H1 (cell line): ENCODE results near the gene RBMS1. TPM values are rescaled to one million over a fixed set of nuclear protein-coding genes. Genes with fewer than 3 reads are reported as not detected.

ENCODE experiments used
- CTCF ChIA-PET: fragments of 300-600 bp; sonication (Branson Sonifier 250); formaldehyde crosslinking; loops from one replicate; lab custom pipeline; 2021; ENCODE audit not compliant: partially characterized antibody; lab: Charles Lee
- POLR2A ChIA-PET: fragments of 300-600 bp; sonication (Branson Sonifier 250); formaldehyde crosslinking; loops from one replicate; lab custom pipeline; 2021; ENCODE audit warnings: inconsistent platforms; ENCODE audit not compliant: partially characterized antibody; lab: Charles Lee
- DNase-seq, 2 experiments: peaks; one replicate each; pipeline versions ENCODE4 v3.0.0 to v3.0.0-alpha.2; 2010 to 2022; ENCODE audit warnings: low spot score in 2 of 2, low read depth in 1 of 2, mixed read lengths in 1 of 2
- FAIRE-seq: peaks from 2 replicates; lab custom pipeline; 2011; peaks lifted over from hg19 to GRCh38; lab: Jason Lieb, UNC
- H2AFZ ChIP-seq: 2 replicates; pipeline ENCODE4 v1.8.1; 2012; ENCODE audit warnings: low read length, inconsistent platforms
- H2AK5ac ChIP-seq: 2 replicates; pipeline ENCODE4 v1.6.1; 2013; ENCODE audit warnings: low read depth, low read length
- H2BK120ac ChIP-seq: replicated peaks from 2 replicates; pipeline ENCODE3; 2013; ENCODE audit warnings: low read depth, low read length, inconsistent platforms
- H2BK12ac ChIP-seq: 2 replicates; pipeline ENCODE4 v1.6.1; 2013; ENCODE audit warnings: low read depth, low read length
- H2BK15ac ChIP-seq: 2 replicates; pipeline ENCODE4 v1.6.1; 2013; ENCODE audit warnings: low read length
- H2BK20ac ChIP-seq: 2 replicates; pipeline ENCODE4 v1.6.1; 2013; ENCODE audit warnings: low read length
- H2BK5ac ChIP-seq: 2 replicates; pipeline ENCODE4 v1.6.1; 2013; ENCODE audit warnings: low read depth, low read length
- H3K14ac ChIP-seq: 2 replicates; pipeline ENCODE4 v1.6.1; 2013; ENCODE audit warnings: inconsistent platforms; ENCODE audit not compliant: insufficient read length
- H3K18ac ChIP-seq: 2 replicates; pipeline ENCODE4 v1.6.1; 2013; ENCODE audit warnings: low read length; ENCODE audit errors: extremely low read depth
- H3K23ac ChIP-seq: 2 replicates; pipeline ENCODE4 v1.6.1; 2013; ENCODE audit warnings: inconsistent platforms; ENCODE audit not compliant: insufficient read length
- H3K23me2 ChIP-seq: 2 replicates; pipeline ENCODE4 v1.6.1; 2013; ENCODE audit warnings: low read depth, low read length
- H3K27ac ChIP-seq: 2 replicates; pipeline ENCODE4 v1.6.1; 2011; ENCODE audit warnings: low read depth, low read length, inconsistent platforms
- H3K27me3 ChIP-seq, 4 experiments: replicated peaks in 1 of 4; 1 replicate in 1 of 4; 2 replicates in 3 of 4; pipeline versions ENCODE4 v1.6.1 to v1.8.1; 2011 to 2013; ENCODE audit warnings: low read length in 3 of 4, mild to moderate bottlenecking in 3 of 4, inconsistent platforms in 2 of 4, mixed read lengths in 2 of 4, moderate library complexity in 1 of 4; ENCODE audit not compliant: control insufficient read depth in 3 of 4, insufficient read depth in 3 of 4; ENCODE audit errors: extremely low read depth in 1 of 4
- H3K36me3 ChIP-seq, 4 experiments: 2 replicates each; pipeline versions ENCODE4 v1.6.1 to v1.8.1; 2011 to 2013; ENCODE audit warnings: mild to moderate bottlenecking in 4 of 4, low read length in 3 of 4, moderate library complexity in 2 of 4, control low read depth in 1 of 4, inconsistent platforms in 1 of 4; ENCODE audit not compliant: insufficient read depth in 4 of 4, control insufficient read depth in 2 of 4
- H3K4ac ChIP-seq: replicated peaks from 2 replicates; pipeline ENCODE3; 2013; ENCODE audit warnings: low read length, low read depth, mixed read lengths, inconsistent platforms; ENCODE audit not compliant: insufficient read length
- H3K4me1 ChIP-seq, 4 experiments: replicated peaks in 1 of 4; 1 replicate in 1 of 4; 2 replicates in 3 of 4; pipeline versions ENCODE4 v1.6.1 to v1.8.1; 2011 to 2013; ENCODE audit warnings: low read length in 3 of 4, inconsistent platforms in 2 of 4, mixed read lengths in 1 of 4; ENCODE audit not compliant: insufficient read depth in 4 of 4, control insufficient read depth in 3 of 4
- H3K4me2 ChIP-seq, 2 experiments: 2 replicates each; pipeline versions ENCODE4 v1.6.1 to v1.8.1; 2011 to 2013; ENCODE audit warnings: low read depth in 2 of 2, low read length in 2 of 2, control low read depth in 1 of 2, inconsistent platforms in 1 of 2, mild to moderate bottlenecking in 1 of 2; ENCODE audit not compliant: insufficient read depth in 1 of 2
- H3K4me3 ChIP-seq, 4 experiments: fragments of 200-600, 300-600 bp in 1 of 4; sonication (generic), shearing (Covaris generic), sonication (Bioruptor Twin) in 1 of 4; 2 replicates each; pipeline versions ENCODE4 v1.5.1 to v1.8.1; 2011 to 2016; ENCODE audit warnings: low read length in 4 of 4, low read depth in 3 of 4, control low read depth in 2 of 4, inconsistent platforms in 2 of 4, mild to moderate bottlenecking in 2 of 4, mixed read lengths in 1 of 4, moderate library complexity in 1 of 4; ENCODE audit not compliant: insufficient read depth in 2 of 4; ENCODE audit errors: extremely low read depth in 1 of 4
- H3K56ac ChIP-seq: replicated peaks from 2 replicates; pipeline ENCODE3; 2013; ENCODE audit warnings: low read depth, mild to moderate bottlenecking, mixed read lengths, low read length, inconsistent platforms; ENCODE audit not compliant: insufficient read length
- H3K79me1 ChIP-seq: 2 replicates; pipeline ENCODE4 v1.6.1; 2013; ENCODE audit warnings: low read depth, low read length, control low read depth
- H3K79me2 ChIP-seq, 2 experiments: 2 replicates each; pipeline versions ENCODE4 v1.6.1 to v1.8.1; 2012 to 2013; ENCODE audit warnings: low read length in 2 of 2, mild to moderate bottlenecking in 2 of 2, inconsistent platforms in 1 of 2; ENCODE audit not compliant: insufficient read depth in 2 of 2, control insufficient read depth in 1 of 2
- H3K9ac ChIP-seq, 4 experiments: replicated peaks in 1 of 4; 1 replicate in 1 of 4; 2 replicates in 3 of 4; pipeline versions ENCODE4 v1.6.1 to v1.8.1; 2011 to 2013; ENCODE audit warnings: low read depth in 3 of 4, low read length in 3 of 4, control low read depth in 2 of 4, mild to moderate bottlenecking in 2 of 4, moderate library complexity in 2 of 4, inconsistent platforms in 1 of 4; ENCODE audit errors: extremely low read depth in 1 of 4
- H3K9me3 ChIP-seq, 2 experiments: 2 replicates each; pipeline versions ENCODE4 v1.6.1 to v1.8.1; 2012 to 2013; ENCODE audit warnings: mild to moderate bottlenecking in 2 of 2, moderate library complexity in 2 of 2, control low read depth in 1 of 2, inconsistent platforms in 1 of 2, low read depth in 1 of 2, low read length in 1 of 2, mixed read lengths in 1 of 2; ENCODE audit not compliant: insufficient read depth in 2 of 2
- H4K20me1 ChIP-seq, 2 experiments: replicated peaks in 1 of 2; 2 replicates each; pipeline versions ENCODE3 to v1.8.1; 2011 to 2013; ENCODE audit warnings: inconsistent platforms in 2 of 2, low read length in 2 of 2, mild to moderate bottlenecking in 1 of 2; ENCODE audit not compliant: insufficient read depth in 2 of 2, control insufficient read depth in 1 of 2
- H4K5ac ChIP-seq: 2 replicates; pipeline ENCODE4 v1.6.1; 2013; ENCODE audit warnings: low read length, low read depth, mixed read lengths, inconsistent platforms; ENCODE audit not compliant: insufficient read length
- H4K8ac ChIP-seq: 2 replicates; pipeline ENCODE4 v1.8.0; 2013; ENCODE audit warnings: mild to moderate bottlenecking, moderate library complexity, low read length, inconsistent platforms; ENCODE audit not compliant: insufficient read depth; ENCODE audit errors: extremely low read depth
- H4K91ac ChIP-seq: replicated peaks from 2 replicates; pipeline ENCODE3; 2013; ENCODE audit warnings: low read length, mixed read lengths, inconsistent platforms; ENCODE audit not compliant: insufficient read length
- ASH2L ChIP-seq: fragments of 200-600, 300-600 bp; sonication (generic); IDR thresholded peaks from one replicate; pipeline ENCODE4 v1.7.1; 2017; ENCODE audit warnings: low read length
- EZH2 ChIP-seq: fragments of 200-600 bp; sonication (generic); IDR thresholded peaks from 2 replicates; pipeline ENCODE4 v1.7.1; 2012; ENCODE audit warnings: low read depth, mild to moderate bottlenecking, moderate library complexity, low read length, inconsistent platforms; ENCODE audit not compliant: severe bottlenecking
- HDAC2 ChIP-seq, 2 experiments: fragments of 300-600 bp in 1 of 2; sonication (generic) in 1 of 2; IDR thresholded peaks; 2 replicates each; pipeline ENCODE4 v1.6.1; 2011 to 2012; ENCODE audit warnings: low read depth in 2 of 2, low read length in 2 of 2, mild to moderate bottlenecking in 2 of 2, moderate library complexity in 2 of 2, borderline replicate concordance in 1 of 2, inconsistent platforms in 1 of 2
- HDAC6 ChIP-seq: IDR thresholded peaks from one replicate; pipeline ENCODE4 v1.7.1; 2012; ENCODE audit warnings: low read depth, mild to moderate bottlenecking, inconsistent platforms, low read length, moderate library complexity
- KDM1A ChIP-seq: fragments of 200-600, 300-600 bp; sonication (generic); IDR thresholded peaks from 2 replicates; pipeline ENCODE4 v1.7.1; 2016; ENCODE audit warnings: mild to moderate bottlenecking, low read length, borderline replicate concordance
- NANOG ChIP-seq: IDR thresholded peaks from 2 replicates; pipeline ENCODE4 v1.6.1; 2011; ENCODE audit warnings: low read length, low read depth, mild to moderate bottlenecking, inconsistent platforms; ENCODE audit not compliant: insufficient read depth, poor library complexity, severe bottlenecking
- RAD21 ChIP-seq, 2 experiments: IDR thresholded peaks in 1 of 2; conservative IDR thresholded peaks in 1 of 2; 2 replicates each; pipeline ENCODE4 v1.6.1; 2011; ENCODE audit warnings: low read depth in 2 of 2, low read length in 2 of 2, improper control_type of control experiment in 1 of 2, inconsistent platforms in 1 of 2, mild to moderate bottlenecking in 1 of 2, moderate library complexity in 1 of 2
- RFX5 ChIP-seq: IDR thresholded peaks from 2 replicates; pipeline ENCODE4 v1.6.1; 2011; ENCODE audit warnings: low read depth, low read length, improper control_type of control experiment, borderline replicate concordance
- SIN3A ChIP-seq, 2 experiments: IDR thresholded peaks in 1 of 2; conservative IDR thresholded peaks in 1 of 2; 2 replicates each; pipeline ENCODE4 v1.6.1; 2011 to 2012; ENCODE audit warnings: low read length in 2 of 2, improper control_type of control experiment in 1 of 2, low read depth in 1 of 2, mild to moderate bottlenecking in 1 of 2
- SRF ChIP-seq: IDR thresholded peaks from 2 replicates; pipeline ENCODE4 v1.6.1; 2011; ENCODE audit warnings: mild to moderate bottlenecking, low read depth, low read length, moderate library complexity
- whole genome bisulfite sequencing, 2 experiments: shearing (Covaris generic) in 1 of 2; methylation state at CpG; one replicate each; pipeline versions ENCODE4 v1.1.6 to v1.1.7; 2013 to 2015; ENCODE audit warnings: low lambda C conversion rate in 2 of 2, mixed read lengths in 2 of 2, inconsistent platforms in 1 of 2, low coverage in 1 of 2, missing lambda C conversion rate in 1 of 2; ENCODE audit not compliant: insufficient replicate concordance in 2 of 2, insufficient coverage in 1 of 2, insufficient read length in 1 of 2; ENCODE audit errors: extremely low coverage in 1 of 2, missing lambda C conversion rate in 1 of 2; 5-methylcytosine and 5-hydroxymethylcytosine counted together
- polyA plus RNA-seq, 7 experiments: library from polyadenylated mRNA; depleted of rRNA in 3 of 7; stranded (reverse) in 5 of 7; unstranded in 2 of 7; fragments of >200 nt in 5 of 7; fragments of 200-250 nt in 2 of 7; gene quantifications; 1 replicate in 5 of 7; 2 replicates in 1 of 7; 4 replicates in 1 of 7; pipeline versions ENCODE4 v1.2.1 to v1.2.3, GENCODE V29; 2011 to 2013; ENCODE audit warnings: missing spikeins in 2 of 7, mixed read lengths in 2 of 7
- total RNA-seq: library from RNA; stranded (reverse); fragmentation: NEBNext Ultra II Directional; extraction: Animal tissue kit (Norgen Biotek cat#: 25700); gene quantifications from 2 replicates; pipeline ENCODE4 v1.2.1, GENCODE V29; 2021
- TF ChIP-seq, protein P1 (sequence below): IDR thresholded peaks from 2 replicates; pipeline ENCODE4 v1.6.1; 2011; ENCODE audit warnings: low read length, improper control_type of control experiment

The RBMS1 gene
- total and polyA plus RNA-seq, 2 of the 8 experiments (the other 6 are each of a cell fraction or from before 2014, with no cell fraction given), result 53.7 to 60.0 TPM

DNA sequence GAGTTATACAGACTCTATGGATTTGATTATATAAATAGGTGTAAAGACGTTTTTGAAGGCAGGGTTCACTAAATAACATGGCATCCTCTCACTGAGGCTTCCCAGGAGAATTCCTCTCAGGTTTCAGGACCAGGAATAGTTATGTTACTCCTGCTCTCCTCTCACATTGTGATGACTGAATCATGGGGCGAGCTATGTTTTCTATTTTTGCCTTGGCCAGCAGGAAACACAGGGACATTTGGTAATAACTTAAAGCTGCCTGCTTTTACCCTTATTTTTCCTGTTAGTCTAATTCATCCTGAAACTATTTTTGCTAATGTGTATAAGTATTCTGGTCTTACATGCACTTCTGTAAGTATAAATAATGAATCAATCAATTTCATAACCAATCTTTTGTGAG lies 178.3 kb downstream of the RBMS1 start:
- H3K9me3 ChIP-seq, result no peaks in the 10 kb centered on the region
- H2BK15ac ChIP-seq, result no peak overlapping the region
- H3K79me1 ChIP-seq, result 0 out of 2 replicates have a peak, but pooled peaks cover under 1% of the 10 kb centered on the region
- no peak overlapping the region for H3K4me3 ChIP-seq
- no peak overlapping the region for H2AFZ ChIP-seq
- no peak overlapping the region for H3K18ac ChIP-seq
- H3K79me2 ChIP-seq, result no peaks in the 10 kb centered on the region; a peak in 1 of 4 replicates
- H3K56ac ChIP-seq, result no peak overlapping the region
- H2BK20ac ChIP-seq, result no peak overlapping the region
- H2BK5ac ChIP-seq, result no peak overlapping the region
- no peak overlapping the region for H3K4ac ChIP-seq
- ChIA-PET CTCF (interaction anchor here (1.3 to 2.2 kb wide), 2 partner anchors 9 to 24 kb away, joined by 3 to 17 read pairs; no protein-coding TSS in a partner anchor), POLR2A (interaction anchor here (0.7 kb wide), 1 partner anchor 659 kb away, joined by 3 read pairs; no protein-coding TSS in a partner anchor)
- H2AK5ac ChIP-seq, result no peak overlapping the region
- H3K23ac ChIP-seq, result no peak overlapping the region
- no peak overlapping the region for H3K27ac ChIP-seq
- no peak for FAIRE-seq
- no peak overlapping the region for H3K14ac ChIP-seq
- no peak overlapping the region for H3K9ac ChIP-seq
- H4K91ac ChIP-seq, result no peak overlapping the region
- H2BK120ac ChIP-seq, result no peak overlapping the region
- no peaks in the 10 kb centered on the region for H3K4me1 ChIP-seq
- H3K27me3 ChIP-seq, result no peaks in the 10 kb centered on the region
- no peak overlapping the region for H4K5ac ChIP-seq
- H4K8ac ChIP-seq, result no peak overlapping the region
- no peaks in the 10 kb centered on the region for H4K20me1 ChIP-seq
- no peak overlapping the region for H2BK12ac ChIP-seq
- no peaks in the 10 kb centered on the region for H3K23me2 ChIP-seq
- no peak for DNase-seq
- WGBS, 2 experiments, result 68% methylated on average over 2 of the region's 2 CpGs; no CpG with 5 or more reads in 1 of the 2 experiments
- H3K4me2 ChIP-seq, result no peak overlapping the region
- H3K36me3 ChIP-seq, result peaks cover 0 to 8% (median 0%) of the 10 kb centered on the region in 4 experiments; a peak in 3 of 8 replicates
- TF ChIP-seq HDAC2 (IDR thresholded peaks at IDR 0.05; ENCODE audit: borderline replicate concordance in 1 of 2, low read depth in 2 of 2, low read length in 2 of 2), result no peak
- no peak for TF ChIP-seq SIN3A (conservative IDR thresholded peaks at IDR 0.05 in 1 of 2, IDR thresholded peaks at IDR 0.05 in 1 of 2; ENCODE audit: low read depth in 1 of 2, low read length in 2 of 2)
- TF ChIP-seq ASH2L, result no peak
- TF ChIP-seq NANOG, result no peak
- no peak for TF ChIP-seq RFX5
- no peak for TF ChIP-seq KDM1A
- TF ChIP-seq SRF, result no peak
- TF ChIP-seq RAD21 (IDR thresholded peaks at IDR 0.05 in 1 of 2, conservative IDR thresholded peaks at IDR 0.05 in 1 of 2; ENCODE audit: low read depth in 2 of 2, low read length in 2 of 2), result no peak
- TF ChIP-seq, protein P1, sequence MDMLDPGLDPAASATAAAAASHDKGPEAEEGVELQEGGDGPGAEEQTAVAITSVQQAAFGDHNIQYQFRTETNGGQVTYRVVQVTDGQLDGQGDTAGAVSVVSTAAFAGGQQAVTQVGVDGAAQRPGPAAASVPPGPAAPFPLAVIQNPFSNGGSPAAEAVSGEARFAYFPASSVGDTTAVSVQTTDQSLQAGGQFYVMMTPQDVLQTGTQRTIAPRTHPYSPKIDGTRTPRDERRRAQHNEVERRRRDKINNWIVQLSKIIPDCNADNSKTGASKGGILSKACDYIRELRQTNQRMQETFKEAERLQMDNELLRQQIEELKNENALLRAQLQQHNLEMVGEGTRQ, result no peak
- no peak for TF ChIP-seq HDAC6
- TF ChIP-seq EZH2, result no peak
